ENCODE data around the gene GRK3.
"Not testable (repeated sequence)": the region's sequence is repeated elsewhere in the genome, so short reads cannot be mapped to it uniquely, and the experiment has no call there.

Gene GRK3

DNA sequence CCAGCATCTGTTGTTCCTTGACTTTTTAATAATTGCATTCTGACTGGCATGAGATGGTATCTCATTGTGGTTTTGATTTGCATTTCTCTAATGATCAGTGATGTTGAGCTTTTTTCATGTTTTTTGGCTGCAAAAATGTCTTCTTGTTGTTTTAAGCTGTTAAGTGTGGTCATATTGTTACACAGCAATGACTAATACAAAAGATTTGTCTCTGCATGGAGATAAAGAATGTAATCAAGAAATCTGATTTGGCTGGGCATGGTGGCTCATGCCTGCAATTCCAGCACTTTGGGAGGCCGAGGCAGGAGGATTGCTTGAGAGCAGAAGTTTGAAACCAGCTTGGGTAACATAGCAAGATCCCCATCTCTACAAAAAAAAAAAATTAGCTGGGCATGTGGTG is 12.1 kb upstream of the GRK3 start:
- DNase-seq = not testable (repeated sequence)

DNA sequence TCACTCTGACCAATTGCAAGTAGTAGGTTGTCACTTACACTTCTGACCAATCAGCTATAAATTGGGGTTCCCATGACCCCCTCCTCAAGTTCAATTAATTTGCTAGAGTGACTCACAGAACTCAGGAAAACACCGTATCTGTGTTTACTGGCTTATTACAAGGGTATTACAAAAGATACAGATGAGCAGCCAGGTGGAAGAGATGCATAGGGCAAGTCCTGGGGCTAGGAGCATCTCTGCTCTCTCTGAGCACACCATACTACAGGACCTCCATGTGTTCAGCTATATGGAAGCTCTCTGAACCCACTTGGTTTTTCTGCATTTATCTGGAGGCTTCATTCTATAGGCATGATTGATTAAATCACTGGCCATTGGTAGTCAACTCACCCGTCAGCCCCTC is 11.3 kb upstream of the GRK3 start:
- DNase-seq = no peak

DNA sequence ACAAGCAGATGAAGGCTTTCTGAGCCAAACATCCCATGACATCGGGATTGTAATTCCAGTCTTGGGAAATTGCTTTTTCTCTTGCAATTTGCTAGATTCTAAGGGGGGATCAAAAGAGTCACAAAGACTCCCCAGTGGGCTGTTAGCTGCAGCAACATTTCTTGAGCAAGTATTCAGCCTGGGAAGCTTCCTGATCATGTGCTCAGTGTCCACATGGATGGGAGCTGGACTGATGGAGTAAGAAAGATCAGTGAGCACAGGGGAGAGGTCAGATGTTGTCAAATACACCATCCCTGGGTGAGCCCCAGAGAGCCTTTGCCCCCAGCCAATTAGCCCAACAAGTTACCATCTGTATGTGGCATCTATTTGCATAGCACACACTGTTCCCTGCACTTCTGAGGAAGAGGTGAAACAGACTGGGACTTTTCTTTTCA is 10.2 kb upstream of the GRK3 start:
- no peak for DNase-seq

DNA sequence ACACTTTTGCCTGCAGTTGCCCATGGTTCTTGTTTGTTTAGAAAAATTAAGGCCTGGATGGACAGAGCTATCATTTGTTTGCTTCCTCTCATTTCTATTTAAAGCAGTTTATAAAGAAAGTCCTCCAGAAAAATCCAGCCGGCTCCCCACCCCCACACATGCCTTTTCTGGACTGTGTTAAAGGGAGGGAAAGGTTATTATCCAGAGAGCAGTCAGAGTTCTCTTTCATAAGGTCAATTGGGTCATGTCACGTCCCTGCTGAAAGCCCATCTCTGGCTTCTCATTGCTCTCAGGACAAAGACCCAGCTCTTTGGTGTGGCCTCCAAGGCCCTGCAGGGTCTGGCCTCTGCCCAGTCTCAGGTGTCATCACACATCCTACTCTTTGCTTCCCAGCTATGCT is 9.8 kb upstream of the GRK3 start:
- DNase-seq = no peak

DNA sequence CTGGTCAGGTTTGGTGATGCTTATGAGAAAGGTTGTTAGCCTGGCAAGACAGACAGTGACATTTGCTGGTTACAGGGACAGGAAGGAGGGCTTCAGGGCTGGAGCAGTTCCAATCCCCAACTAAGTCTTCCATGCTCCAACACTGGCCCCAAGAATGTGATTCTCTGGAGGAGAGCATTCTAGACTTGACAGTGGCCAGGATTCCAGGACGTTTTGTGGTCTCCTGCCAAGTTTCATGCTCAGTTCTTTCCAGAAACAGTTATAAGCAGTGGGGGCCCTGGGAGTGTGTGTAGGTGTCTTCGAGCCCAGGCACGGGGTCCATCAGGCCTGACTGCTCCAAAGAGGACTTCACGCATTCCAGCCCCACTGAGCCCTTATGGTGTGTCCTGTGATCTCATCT is 8.9 kb upstream of the GRK3 start:
- no peak for DNase-seq

DNA sequence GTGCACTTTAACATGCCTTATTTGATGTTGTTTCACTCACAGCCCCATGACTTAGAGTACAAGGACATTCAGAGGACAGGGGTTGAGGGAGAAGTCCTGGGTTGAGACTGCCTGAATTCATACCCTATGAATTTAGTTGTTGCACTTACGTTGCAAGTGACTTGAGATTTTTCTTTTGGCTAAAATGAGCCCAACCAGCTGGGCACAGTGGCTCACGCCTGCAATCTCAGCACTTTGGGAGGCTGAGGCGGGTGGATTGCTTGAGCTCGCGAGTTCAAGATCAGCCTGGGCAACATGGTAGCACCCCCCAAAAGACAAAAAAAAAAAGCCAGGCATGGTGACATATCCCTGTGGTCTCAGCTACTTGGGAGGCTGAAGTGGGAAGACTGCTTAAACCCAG is 7.3 kb upstream of the GRK3 start:
- no peak for DNase-seq

DNA sequence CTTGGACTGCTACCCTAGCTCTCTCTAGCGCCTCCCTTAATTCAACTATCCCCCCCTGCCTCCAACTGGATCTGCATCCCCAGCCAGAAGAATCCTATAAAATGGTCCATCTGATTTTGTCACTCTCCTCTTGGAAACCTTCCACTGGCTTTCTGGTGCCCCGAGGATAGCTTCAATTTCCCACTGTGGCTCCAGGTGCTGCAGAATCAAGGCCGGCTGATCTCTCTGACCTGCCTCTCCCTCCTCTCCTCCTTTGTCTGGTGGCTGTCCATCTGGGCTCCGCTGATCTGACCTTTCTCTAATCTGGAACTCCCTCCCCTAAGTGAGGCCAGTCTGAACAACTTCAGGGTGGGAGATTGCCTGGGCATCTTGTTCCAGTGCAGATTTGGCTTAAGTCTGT is 6.1 kb upstream of the GRK3 start:
- DNase-seq = no peak

DNA sequence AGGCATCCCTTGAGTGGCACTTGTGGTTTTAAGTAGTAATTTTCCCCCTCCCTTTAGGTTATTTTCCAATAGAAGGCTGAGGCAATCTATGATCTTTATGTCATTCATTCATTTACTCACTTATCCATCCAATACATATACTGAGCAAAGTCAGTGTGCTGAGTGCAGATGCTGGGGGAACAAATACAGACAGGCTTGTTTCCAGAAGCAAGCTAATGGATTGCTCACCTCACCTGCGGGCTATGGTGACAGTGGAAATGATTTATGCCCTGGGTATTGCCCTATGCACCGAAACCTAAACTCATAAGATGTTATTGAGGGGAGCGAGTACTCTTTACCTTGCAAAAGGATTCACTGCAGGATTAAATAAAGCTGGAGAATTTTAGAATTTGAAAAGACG is 4.6 kb upstream of the GRK3 start:
- DNase-seq = not testable (repeated sequence)

DNA sequence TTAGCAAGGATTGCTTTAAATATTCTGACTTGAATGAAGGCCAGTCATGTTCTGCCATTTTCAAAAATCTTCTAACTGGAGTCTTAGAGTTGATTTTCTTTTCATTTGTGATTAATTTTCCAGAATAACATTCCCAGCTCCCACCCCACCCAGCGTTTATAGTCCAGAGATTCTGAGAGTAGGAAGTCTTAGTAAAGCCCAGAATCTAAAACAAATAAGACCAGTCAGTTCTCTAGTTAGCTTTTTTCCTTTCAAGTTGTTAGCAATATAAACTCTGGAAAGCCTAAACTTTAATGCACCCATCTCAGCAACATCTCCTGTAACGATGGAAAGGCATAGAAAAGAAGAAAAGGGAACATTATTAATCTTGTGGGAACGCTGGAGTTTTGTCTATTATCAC is 3.3 kb upstream of the GRK3 start:
- DNase-seq = not testable (repeated sequence)

DNA sequence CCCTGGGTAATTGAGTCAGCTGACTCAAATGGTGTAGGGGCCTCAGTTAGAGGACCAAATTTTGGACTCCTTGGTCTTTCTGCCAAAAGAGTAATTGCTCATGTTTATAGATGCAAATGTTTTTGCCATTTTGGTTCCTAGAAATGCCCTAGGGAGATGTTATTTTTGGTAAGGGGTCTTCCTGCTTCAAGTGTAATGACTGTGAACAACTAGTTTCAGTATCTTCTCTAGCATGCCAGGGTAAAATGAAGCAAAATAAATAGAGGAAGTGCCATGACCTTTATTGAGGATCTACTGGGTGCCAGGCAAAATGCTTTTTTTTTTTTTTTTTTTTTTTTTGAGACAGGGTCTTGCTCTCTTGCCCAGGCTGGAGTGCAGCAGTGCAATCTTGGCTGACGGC is 2.5 kb upstream of the GRK3 start:
- DNase-seq = not testable (repeated sequence)

DNA sequence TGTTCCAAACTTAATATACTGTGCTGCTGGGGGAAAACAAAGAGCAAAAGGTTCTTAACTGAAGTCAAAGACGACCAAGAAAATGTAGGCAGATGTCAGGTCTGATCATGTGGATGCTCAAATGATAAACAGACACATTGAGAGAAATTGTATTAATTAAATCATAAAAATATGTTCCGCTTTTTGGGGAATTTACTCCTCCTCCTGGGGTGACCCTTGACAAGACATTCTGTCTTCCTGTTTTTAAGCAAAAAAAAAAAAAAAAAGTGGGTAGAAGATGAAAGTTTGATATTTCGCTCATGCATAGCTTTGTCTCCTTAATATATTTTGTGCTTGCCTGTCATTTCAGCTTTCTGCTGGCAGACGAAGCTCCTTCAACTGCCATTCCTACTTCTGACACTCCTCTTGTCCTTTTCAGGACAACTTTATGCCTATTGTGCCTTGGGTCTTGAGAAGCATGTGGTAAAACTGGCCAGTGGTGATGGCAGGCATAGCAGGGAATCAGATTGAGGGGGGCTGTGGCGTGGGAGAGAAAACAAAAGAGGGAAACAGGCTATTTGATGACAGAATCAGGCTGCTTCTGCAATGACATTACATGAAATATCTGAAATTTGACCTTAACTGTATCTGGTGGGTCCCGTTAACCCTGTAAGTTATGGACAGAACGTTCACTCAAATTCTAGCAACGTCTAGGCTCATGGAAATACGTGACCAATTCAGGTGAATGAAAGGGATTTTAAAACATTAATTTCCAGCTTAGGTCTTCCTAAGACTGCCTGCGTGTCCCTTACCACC is 1.3 kb upstream of the GRK3 start:
- DNase-seq = not testable (repeated sequence)

DNA sequence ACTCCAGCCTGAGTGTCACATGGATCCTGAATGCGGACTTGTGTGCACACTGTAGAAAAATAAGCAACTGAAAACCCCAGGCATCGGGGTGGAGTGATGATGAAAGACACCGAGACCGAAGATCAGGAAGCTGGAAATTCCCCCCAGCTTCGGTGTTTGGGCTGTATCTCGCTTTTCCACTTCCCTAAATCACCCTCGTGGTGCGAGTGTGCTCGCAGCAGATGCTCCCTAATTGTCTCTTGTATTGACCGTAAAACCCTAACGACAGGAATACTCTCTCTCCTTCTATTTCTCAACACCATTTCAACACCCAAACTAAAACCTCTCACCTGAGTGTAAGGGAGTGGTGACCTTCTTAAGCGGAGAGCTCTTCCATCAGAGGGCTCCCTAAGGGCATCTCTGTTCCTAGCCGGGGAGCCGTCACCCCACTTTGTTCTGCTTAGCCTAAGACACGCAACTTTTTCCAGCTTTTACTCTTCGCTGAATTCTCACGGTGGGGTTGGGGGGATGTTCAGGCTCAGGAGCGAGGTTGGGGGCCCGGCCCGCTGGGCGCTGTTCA is 635 bp upstream of the GRK3 start:
- DNase-seq = peak; percentile 3

DNA sequence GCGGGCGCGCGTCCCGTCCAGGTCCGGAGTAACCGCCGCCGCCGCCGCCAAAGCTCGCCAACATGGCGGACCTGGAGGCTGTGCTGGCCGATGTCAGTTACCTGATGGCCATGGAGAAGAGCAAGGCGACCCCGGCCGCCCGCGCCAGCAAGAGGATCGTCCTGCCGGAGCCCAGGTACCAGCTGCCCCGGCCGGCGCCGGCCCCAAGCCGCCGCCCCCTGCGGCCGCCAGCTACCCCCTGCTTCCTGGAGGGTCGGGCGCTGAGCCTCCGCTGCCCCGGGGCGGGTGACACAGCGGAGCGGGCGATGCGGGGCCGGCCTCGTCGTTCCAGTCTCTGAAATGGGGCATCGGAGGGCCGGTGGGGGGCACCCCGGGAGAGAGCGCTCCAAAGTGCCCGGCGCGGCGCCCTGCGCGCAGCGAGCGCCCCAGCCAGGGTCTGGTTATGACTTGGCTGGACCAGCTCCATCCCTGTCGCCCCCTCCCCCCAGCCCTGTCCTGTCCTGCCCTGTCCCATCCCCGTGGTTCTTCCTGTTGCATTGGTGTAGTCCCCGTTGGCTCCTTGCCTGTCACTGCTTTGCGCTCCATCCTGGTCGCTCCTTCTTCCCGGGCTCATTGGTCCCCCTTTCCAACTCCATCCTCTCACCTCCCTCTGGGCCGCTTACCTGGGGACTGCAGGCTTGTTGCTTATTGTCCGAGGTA is 653 bp downstream of the GRK3 start:
- peak; percentile 4 for DNase-seq

DNA sequence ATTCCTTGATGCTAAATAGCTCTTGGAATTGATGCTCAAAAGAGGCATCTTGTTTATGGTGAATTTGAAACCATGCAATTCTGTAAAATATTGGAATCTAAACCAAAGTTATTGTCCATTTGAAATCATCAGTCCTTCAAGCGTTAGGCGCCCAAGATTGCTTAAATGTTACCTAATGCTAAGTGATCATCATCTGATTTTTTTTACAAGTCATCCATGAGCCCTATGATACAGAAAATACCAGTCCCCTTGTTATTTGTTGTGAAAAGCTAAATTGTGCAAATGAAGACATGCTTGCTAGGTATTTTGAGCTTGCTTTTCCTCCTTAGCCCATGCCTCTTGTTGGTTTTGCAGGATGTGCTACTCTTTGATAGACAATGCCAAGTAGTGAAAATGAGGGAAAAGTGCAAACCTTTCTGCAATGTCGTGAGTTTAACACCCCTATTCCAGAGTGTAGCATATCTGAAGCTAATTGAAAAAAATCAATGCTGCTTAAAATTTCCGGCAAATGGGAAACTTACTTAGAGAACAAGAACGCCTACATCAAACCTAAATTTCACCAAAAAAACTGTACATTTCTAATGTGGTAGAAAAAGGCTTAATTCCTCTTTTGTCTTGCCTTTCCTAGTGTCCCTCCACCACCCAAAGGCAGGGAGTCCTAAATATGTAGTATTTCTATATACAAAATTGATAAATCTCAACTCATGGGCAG is 1.9 kb downstream of the GRK3 start:
- DNase-seq = no peak

DNA sequence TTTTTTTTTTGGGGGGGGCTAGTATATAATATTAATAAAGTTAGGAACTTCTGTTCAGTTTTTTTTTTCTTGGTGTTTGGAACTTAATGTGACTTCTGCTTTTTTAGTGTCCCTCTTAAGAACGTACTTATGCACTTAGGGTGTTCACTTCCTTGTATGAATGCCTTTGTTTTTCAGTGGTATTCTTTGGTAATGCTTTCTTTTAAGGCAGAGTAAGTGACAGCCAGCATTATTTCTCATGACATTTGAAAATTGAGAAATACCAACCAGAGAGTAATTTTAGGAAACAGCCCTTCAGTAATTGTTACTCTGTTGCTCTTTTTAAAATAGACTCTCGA is 2.4 kb downstream of the GRK3 start:
- DNase-seq = no peak

DNA sequence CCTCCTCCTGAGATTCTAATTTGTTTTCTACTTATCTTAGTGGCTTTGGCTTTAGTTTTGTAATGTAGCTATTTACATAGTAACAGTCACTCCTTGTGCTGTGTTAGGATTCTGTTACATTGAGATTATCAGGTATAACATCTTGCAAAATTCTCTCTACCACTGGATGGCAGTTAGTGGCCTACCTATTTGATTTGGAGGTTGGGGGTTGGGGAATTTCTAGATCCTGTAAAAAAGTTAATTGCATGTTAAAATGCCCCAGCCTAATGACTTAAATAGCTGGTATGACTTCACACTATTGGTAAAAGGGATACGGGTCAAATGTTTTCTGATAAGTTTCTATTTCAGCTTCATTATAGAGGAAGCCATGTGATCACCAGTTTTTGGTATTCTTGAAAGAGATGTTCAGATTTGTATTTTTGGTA is 2.8 kb downstream of the GRK3 start:
- no peak for DNase-seq

DNA sequence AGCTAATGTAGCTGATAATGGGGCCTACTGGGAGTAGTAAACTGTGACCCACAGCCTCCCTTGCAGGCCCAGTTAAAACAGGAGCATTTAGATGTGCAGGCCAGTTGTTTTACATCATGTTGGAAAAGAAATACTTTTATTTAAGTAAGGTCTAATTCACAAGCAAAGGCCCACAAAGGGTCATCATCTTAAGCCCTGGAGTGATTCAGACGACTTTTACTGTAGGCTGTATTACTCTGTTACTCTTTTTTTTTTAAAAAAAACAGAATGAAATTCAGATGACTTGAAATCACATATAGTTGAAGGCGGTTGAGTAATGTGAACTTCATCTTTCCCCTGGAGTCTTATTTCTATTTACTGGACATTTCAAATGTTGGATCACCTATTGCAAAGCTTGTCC is 3.6 kb downstream of the GRK3 start:
- not testable (repeated sequence) for DNase-seq

DNA sequence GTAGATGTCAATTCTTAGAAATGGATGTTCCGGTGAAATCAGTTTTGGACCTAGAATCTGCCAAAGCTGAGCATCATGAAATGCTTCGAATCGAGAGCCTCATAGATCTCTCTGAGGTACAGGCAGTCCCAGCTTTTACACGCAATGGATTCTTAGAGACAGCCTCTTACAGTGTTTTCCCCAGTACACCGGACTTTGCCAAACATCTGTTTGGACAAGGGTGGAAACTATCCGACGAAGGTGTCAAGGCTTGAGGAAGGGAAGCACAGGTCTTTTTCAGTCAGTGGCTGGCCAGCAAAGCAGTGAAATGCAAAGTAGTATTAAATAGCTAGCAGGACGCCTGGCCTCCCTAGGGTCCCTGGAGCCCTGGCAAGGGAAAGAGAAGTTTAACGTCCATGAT is 4.9 kb downstream of the GRK3 start:
- DNase-seq = no peak

DNA sequence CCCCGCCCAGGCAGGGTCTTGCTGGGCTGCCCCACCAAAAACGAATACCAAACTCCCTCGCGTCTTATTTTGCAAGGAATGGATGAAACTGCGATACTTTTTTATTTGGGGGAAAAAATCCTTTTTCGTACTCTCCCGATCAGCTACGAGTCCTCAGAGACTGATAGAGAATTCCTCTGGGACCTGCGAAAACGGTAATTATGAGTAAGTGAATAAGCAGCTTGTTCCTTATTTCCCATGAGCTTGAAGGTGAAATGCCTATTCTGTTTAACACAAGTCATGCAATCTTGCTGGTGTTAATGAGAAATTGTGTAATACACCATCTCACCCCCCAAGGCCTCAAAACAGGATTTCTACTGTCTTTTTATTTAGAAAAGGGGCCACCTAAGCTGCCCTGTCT is 5.5 kb downstream of the GRK3 start:
- no peak for DNase-seq

DNA sequence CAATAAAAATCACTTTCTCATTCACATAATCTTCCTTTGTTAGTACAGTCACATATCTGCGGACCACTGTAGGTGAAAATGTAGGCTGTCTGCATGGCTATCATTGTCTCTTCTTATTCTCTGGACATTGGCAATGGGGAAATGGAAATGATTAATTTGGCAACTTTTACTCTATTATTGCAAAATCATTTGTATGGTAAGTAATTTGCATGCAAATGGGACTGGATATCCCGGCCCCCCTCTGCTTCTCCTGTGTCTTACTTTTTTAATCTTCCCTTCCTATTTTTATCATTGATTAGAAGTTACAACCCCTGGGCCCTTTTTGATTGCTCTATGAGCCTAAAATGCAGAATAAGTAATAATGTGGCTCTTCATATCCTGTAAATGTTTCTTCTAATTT is 6.0 kb downstream of the GRK3 start:
- no peak for DNase-seq

DNA sequence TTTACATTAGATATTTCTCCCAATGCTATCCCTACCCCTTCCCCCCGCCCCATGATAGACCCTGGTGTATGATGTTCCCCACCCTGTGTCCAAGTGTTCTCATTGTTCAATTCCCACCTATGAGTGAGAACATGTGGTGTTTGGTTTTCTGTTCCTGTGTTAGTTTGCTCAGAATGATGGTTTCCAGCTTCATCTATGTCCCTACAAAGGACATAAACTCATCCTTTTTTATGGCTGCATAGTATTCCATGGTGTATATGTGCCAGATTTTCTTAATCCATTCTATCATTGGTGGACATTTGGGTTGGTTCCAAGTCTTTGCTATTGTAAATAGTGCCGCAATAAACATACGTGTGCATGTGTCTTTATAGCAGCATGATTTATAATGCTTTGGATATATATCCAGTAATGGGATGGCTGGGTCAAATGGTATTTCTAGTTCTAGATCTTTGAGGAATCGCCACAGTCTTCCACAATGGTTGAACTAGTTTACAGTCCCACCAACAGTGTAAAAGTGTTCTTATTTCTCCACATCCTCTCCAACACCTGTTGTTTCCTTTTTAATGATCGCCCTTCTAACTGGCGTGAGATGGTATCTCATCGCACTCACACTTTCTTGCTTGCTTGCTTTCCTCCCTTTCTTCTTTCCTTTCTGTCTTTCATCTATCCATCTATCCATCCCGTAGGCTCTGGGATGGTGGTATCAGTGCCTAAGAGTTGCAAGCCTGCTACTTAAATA is 7.7 kb downstream of the GRK3 start:
- not testable (repeated sequence) for DNase-seq

DNA sequence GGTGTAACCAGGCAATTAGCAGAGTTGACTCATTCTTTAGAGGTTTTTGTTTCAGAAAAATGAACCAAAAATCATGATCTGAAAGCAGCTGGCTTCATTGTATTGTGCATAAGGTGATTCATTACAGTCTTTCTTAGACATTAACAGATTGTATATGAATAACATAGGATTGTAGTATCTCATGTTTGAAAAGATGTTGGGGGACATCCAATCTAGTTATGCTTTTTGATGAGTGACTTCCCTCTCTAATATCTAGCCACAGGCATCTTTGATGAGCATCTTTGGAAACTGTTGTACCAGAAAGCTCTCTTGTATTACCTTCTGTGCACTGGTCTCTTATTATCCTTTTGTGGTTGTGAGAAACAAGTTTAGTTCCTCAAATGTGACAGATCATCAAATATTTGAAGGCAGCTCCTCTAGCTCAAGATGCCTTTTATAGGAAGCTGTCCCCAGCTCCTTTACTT is 8.3 kb downstream of the GRK3 start:
- no peak for DNase-seq

DNA sequence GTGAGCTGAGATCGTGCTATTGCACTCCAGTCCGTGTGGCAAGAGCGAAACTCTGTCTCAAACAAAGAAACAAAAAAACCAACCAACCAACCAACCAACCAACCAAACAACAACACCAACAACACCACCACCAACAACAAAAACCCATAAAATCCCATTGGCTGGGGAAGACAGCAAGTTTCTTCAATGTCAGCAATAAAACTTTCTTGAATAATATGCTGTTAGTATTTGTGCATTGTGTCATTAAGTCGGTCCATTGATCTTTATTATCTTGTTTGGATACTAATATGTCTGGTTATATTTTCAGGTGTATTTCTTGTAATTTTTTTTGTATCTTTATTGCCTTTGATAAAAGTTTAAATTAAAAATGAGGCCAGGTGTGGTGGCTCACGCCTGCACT is 9.4 kb downstream of the GRK3 start:
- no peak for DNase-seq

Measured in activated naive CD4-positive, alpha-beta T cell treated with Interleukin-2 at 50 U/mL for 16 hours (primary cell).